ENCODE data around the gene ROBO3.

DNA sequence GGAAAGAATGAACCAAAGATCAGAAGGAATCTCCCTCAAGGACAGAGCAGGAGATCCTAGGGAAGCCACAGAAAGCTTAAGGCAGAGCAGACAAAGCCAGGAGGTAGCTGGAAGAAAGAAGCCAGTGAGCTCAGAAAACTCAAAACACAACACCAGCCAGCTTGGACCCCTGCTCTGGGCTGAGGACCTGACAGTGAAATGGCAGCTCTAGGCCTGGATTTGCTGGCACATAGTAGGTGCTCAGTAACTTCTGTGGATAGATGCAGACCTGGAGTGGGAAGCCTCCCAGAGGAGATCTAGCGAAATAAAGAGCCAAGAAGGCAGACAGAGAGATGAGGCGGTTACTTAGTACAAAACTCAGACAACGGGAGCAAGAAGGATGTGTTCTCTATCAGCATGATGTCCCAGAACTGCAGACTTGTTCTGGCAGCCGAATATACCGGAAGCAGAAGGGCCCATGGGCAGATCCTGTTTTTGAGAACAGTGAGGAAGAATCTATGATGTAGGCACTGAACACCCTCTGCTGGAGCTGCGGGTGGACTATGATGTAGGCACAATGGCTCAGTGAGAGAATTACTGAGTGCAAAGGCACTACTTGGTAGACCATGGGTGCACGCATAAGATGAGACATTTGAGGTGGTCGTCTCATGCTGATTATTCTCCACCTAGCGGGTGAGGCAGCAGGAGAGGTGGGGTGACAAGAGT is 27.7 kb downstream of the ROBO3 start:
- TF ChIP-seq, protein P1, sequence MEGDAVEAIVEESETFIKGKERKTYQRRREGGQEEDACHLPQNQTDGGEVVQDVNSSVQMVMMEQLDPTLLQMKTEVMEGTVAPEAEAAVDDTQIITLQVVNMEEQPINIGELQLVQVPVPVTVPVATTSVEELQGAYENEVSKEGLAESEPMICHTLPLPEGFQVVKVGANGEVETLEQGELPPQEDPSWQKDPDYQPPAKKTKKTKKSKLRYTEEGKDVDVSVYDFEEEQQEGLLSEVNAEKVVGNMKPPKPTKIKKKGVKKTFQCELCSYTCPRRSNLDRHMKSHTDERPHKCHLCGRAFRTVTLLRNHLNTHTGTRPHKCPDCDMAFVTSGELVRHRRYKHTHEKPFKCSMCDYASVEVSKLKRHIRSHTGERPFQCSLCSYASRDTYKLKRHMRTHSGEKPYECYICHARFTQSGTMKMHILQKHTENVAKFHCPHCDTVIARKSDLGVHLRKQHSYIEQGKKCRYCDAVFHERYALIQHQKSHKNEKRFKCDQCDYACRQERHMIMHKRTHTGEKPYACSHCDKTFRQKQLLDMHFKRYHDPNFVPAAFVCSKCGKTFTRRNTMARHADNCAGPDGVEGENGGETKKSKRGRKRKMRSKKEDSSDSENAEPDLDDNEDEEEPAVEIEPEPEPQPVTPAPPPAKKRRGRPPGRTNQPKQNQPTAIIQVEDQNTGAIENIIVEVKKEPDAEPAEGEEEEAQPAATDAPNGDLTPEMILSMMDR (IDR thresholded peaks at IDR 0.05 in 2 of 3, conservative IDR thresholded peaks at IDR 0.05 in 1 of 3; ENCODE audit: borderline replicate concordance in 1 of 3, insufficient read depth in 1 of 3, low read depth in 2 of 3, low read length in 2 of 3), result no peak
- TF ChIP-seq CEBPB (IDR thresholded peaks at IDR 0.05; ENCODE audit: low read depth) (no peak), POLR2A (IDR thresholded peaks at IDR 0.05; ENCODE audit: borderline replicate concordance, extremely low read depth, insufficient read depth, insufficient read length) (no peak), SIN3A (IDR thresholded peaks at IDR 0.05; ENCODE audit: low read depth) (no peak), RAD21 (IDR thresholded peaks at IDR 0.05; ENCODE audit: low read depth) (no peak), ELF1 (IDR thresholded peaks at IDR 0.05; ENCODE audit: borderline replicate concordance, low read depth) (no peak), EZH2 (IDR thresholded peaks at IDR 0.05) (no peak), POLR2AphosphoS5 (IDR thresholded peaks at IDR 0.05; ENCODE audit: low read depth, low read length) (no peak), FOSL1 (IDR thresholded peaks at IDR 0.05; ENCODE audit: low read depth) (no peak)
- TF ChIP-seq, protein P2, sequence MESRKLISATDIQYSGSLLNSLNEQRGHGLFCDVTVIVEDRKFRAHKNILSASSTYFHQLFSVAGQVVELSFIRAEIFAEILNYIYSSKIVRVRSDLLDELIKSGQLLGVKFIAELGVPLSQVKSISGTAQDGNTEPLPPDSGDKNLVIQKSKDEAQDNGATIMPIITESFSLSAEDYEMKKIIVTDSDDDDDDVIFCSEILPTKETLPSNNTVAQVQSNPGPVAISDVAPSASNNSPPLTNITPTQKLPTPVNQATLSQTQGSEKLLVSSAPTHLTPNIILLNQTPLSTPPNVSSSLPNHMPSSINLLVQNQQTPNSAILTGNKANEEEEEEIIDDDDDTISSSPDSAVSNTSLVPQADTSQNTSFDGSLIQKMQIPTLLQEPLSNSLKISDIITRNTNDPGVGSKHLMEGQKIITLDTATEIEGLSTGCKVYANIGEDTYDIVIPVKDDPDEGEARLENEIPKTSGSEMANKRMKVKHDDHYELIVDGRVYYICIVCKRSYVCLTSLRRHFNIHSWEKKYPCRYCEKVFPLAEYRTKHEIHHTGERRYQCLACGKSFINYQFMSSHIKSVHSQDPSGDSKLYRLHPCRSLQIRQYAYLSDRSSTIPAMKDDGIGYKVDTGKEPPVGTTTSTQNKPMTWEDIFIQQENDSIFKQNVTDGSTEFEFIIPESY (IDR thresholded peaks at IDR 0.05; ENCODE audit: extremely low read depth, insufficient replicate concordance, low read length), result no peak
- TF ChIP-seq, protein P3, sequence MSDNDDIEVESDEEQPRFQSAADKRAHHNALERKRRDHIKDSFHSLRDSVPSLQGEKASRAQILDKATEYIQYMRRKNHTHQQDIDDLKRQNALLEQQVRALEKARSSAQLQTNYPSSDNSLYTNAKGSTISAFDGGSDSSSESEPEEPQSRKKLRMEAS (IDR thresholded peaks at IDR 0.05), result no peak
